ENCODE measurements around the gene CCDC178. TPM values are rescaled to one million over a fixed set of nuclear protein-coding genes. Genes with fewer than 3 reads are reported as not detected.

CCDC178 gene
- total and polyA plus RNA-seq, 2 donors (not counting 3 experiments of a cell fraction or from before 2014, with no cell fraction given) = 0.80 to 1.6 TPM

DNA sequence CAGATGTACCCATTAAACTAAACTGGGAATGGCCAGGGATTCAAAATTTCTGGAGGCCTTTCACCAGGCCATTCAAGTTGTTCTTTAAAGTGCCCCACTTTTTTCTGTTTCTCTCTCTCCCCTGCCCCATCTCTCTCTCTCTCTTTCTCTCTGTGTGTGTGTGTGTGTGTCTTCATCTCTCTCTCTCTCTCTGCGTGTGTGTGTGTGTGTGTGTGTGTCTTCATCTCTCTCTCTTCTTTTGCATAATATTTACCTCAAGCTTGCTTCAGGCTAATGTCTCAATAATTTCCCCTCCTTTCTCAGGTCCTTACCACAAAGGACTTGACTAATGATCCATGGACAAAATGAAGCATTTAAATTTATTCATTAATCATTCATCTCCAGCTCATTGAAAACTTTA lies 503.5 kb downstream of the CCDC178 start:
- dilution Hi-C loops (cut with MboI; ENCODE audit: extremely low pct_ligation_motif_present, low sequenced_read_pairs) = no loop called here
- Histone ChIP-seq H2AFZ (ENCODE audit: low read depth, low read length) (no peak overlapping the region), H3K9me3 (replicated peaks; ENCODE audit: control insufficient read depth, insufficient read depth, low read length) (no peaks in the 10 kb centered on the region), H3K4me3 (replicated peaks in 1 of 3; ENCODE audit: insufficient read depth in 1 of 3, low read depth in 1 of 3, low read length in 3 of 3) (no peak overlapping the region), H4K20me1 (replicated peaks; ENCODE audit: control insufficient read depth, extremely low read depth, insufficient read depth, low read length) (no peaks in the 10 kb centered on the region), H3K4me1 (ENCODE audit: control insufficient read depth, extremely low read depth, insufficient read depth, low read length) (no peaks in the 10 kb centered on the region), H3K79me2 (ENCODE audit: control insufficient read depth, insufficient read depth, low read length) (no peaks in the 10 kb centered on the region), H3K9ac (replicated peaks; ENCODE audit: extremely low read depth, insufficient read depth, low read length) (no peak overlapping the region), H3K36me3 (ENCODE audit: control insufficient read depth in 2 of 2, extremely low read depth in 1 of 2, insufficient read depth in 2 of 2, low read length in 2 of 2) (no peaks in the 10 kb centered on the region), H3K9me1 (replicated peaks; ENCODE audit: control insufficient read depth, extremely low read depth, insufficient read depth, low read length) (no peaks in the 10 kb centered on the region), H3K4me2 (ENCODE audit: insufficient read depth, low read length) (no peak overlapping the region), H3K27ac (ENCODE audit: insufficient read depth, low read depth, low read length) (no peak overlapping the region), H3K27me3 (ENCODE audit: control insufficient read depth in 2 of 2, insufficient read depth in 2 of 2, low read length in 2 of 2) (no peaks in the 10 kb centered on the region)
- intact Hi-C loops (cut with micrococcal nuclease) = no loop called here
- no peak for FAIRE-seq
- no peak for DNase-seq (ENCODE audit: low read depth, low spot score)
- POLR2A ChIA-PET = no interaction called here
- no TSS peak for BruUV-seq (replicated peaks)
- TF ChIP-seq GATA2 (IDR thresholded peaks at IDR 0.05; ENCODE audit: insufficient read depth, insufficient read length, low read depth, low read length) (no peak), JUN (IDR thresholded peaks at IDR 0.05; ENCODE audit: borderline replicate concordance, insufficient read depth, insufficient read length, low read depth) (no peak)
- CTCF ChIA-PET = interaction anchor here (1.8 kb wide), 1 partner anchor 222 kb away, joined by 4 read pairs; no protein-coding TSS in a partner anchor

GRCh38 chr18:32934201-32934600 lies 506.3 kb downstream of the CCDC178 start:
- dilution Hi-C loops (cut with MboI; ENCODE audit: extremely low pct_ligation_motif_present, low sequenced_read_pairs) = no loop called here
- FAIRE-seq = no peak

More at GRCh38 chr18:32934201-32934600, 506.3 kb downstream of the CCDC178 start:
- Histone ChIP-seq H3K4me2 (ENCODE audit: insufficient read depth, low read length) (no peak overlapping the region), H3K36me3 (ENCODE audit: control insufficient read depth in 2 of 2, extremely low read depth in 1 of 2, insufficient read depth in 2 of 2, low read length in 2 of 2) (no peaks in the 10 kb centered on the region), H3K79me2 (ENCODE audit: control insufficient read depth, insufficient read depth, low read length) (no peaks in the 10 kb centered on the region), H3K27ac (ENCODE audit: insufficient read depth, low read depth, low read length) (no peak overlapping the region), H4K20me1 (replicated peaks; ENCODE audit: control insufficient read depth, extremely low read depth, insufficient read depth, low read length) (no peaks in the 10 kb centered on the region), H3K9me1 (replicated peaks; ENCODE audit: control insufficient read depth, extremely low read depth, insufficient read depth, low read length) (no peaks in the 10 kb centered on the region), H3K4me1 (ENCODE audit: control insufficient read depth, extremely low read depth, insufficient read depth, low read length) (no peaks in the 10 kb centered on the region), H3K4me3 (replicated peaks in 1 of 3; ENCODE audit: insufficient read depth in 1 of 3, low read depth in 1 of 3, low read length in 3 of 3) (no peak overlapping the region), H3K9ac (replicated peaks; ENCODE audit: extremely low read depth, insufficient read depth, low read length) (no peak overlapping the region), H2AFZ (ENCODE audit: low read depth, low read length) (no peak overlapping the region), H3K27me3 (ENCODE audit: control insufficient read depth in 2 of 2, insufficient read depth in 2 of 2, low read length in 2 of 2) (no peaks in the 10 kb centered on the region), H3K9me3 (replicated peaks; ENCODE audit: control insufficient read depth, insufficient read depth, low read length) (no peaks in the 10 kb centered on the region)
- TF ChIP-seq GATA2 (IDR thresholded peaks at IDR 0.05; ENCODE audit: insufficient read depth, insufficient read length, low read depth, low read length) = no peak
- TF ChIP-seq POLR2A (IDR thresholded peaks at IDR 0.05; ENCODE audit: low read depth, low read length) = no peak
- no peak for TF ChIP-seq MYC (IDR thresholded peaks at IDR 0.05; ENCODE audit: low read depth, low read length)
- TF ChIP-seq CTCF (IDR thresholded peaks at IDR 0.05; ENCODE audit: extremely low read depth in 1 of 2, insufficient read depth in 1 of 2, low read depth in 1 of 2, low read length in 2 of 2) = no peak
- TF ChIP-seq FOS (IDR thresholded peaks at IDR 0.05; ENCODE audit: borderline replicate concordance, insufficient read depth, low read length) = no peak
- no peak for TF ChIP-seq POLR2AphosphoS5 (IDR thresholded peaks at IDR 0.05; ENCODE audit: insufficient read depth, low read depth, low read length)
- TF ChIP-seq EZH2 (IDR thresholded peaks at IDR 0.05; ENCODE audit: borderline replicate concordance, low read depth, low read length, severe bottlenecking) = no peak
- TF ChIP-seq MAX (IDR thresholded peaks at IDR 0.05; ENCODE audit: insufficient read depth, insufficient read length) = no peak
- no peak for TF ChIP-seq JUN (IDR thresholded peaks at IDR 0.05; ENCODE audit: borderline replicate concordance, insufficient read depth, insufficient read length, low read depth)
- intact Hi-C loops (cut with micrococcal nuclease) = no loop called here
- DNase-seq (ENCODE audit: low read depth, low spot score) = no peak
- ChIA-PET POLR2A (no interaction called here), CTCF (no interaction called here)
- no TSS peak for BruUV-seq (replicated peaks)
